HL-60 (cell line): ENCODE data around the gene COL18A1.

ENCODE experiments used
- CTCF ChIP-seq: IDR thresholded peaks from one replicate; pipeline ENCODE4 v1.5.1; 2011; ENCODE audit warnings: low read length, control low read depth, inconsistent platforms; ENCODE audit not compliant: insufficient read depth
- GABPA ChIP-seq: IDR thresholded peaks from 2 replicates; pipeline ENCODE4 v1.6.1; 2012; ENCODE audit warnings: low read depth
- POLR2AphosphoS5 ChIP-seq: IDR thresholded peaks from 2 replicates; pipeline ENCODE4 v1.6.1; 2012; ENCODE audit warnings: low read depth
- SPI1 ChIP-seq: IDR thresholded peaks from 2 replicates; pipeline ENCODE4 v1.6.1; 2012; ENCODE audit warnings: low read depth, mild to moderate bottlenecking, borderline replicate concordance
- TF ChIP-seq, protein P1 (sequence below): IDR thresholded peaks from 2 replicates; pipeline ENCODE4 v1.6.1; 2012; ENCODE audit warnings: low read depth; ENCODE audit not compliant: insufficient replicate concordance

DNA sequence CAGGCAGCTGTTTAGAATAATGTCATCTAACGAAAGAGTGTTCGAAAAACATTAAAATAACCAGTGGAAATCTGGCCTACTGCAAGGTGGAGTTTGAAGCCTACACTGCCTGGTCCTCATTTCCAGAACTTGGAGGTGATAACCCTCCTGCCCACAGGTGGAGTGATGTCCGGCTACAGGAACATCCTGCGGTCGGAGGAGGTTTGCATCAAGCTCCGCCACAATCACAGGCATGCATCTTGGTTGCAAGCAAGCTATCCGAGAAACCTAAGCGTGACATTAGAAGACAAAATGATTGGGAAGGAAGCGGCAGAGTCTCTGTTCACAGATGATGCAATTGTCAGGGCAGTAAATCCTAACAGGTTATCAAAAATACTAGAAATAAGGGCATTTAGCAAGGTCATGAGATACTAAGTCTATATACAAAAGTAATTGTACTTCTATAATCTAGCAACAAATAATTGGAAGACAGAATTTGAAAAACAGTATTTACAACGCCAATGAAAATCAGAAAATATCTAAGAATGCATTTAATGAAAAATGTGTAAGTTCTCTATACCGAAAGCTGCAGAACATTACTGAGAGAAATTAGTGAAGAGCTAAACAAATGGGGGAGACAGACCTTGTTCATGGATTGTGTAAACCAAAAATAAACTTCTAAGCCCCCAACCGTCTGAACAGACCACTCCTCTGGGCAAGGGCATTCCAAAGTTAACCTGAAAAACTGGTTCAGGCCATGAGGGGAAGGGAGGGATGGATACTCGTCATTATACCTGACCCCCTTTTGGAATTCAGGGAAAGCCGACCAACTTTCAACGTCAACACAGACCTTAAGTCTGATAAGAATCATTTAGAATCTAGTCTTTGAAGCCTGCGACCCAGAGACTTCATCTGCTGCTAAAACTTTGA, 141.9 kb downstream of the COL18A1 start:
- no peak for TF ChIP-seq CTCF
- TF ChIP-seq GABPA, result no peak
- no peak for TF ChIP-seq POLR2AphosphoS5
- TF ChIP-seq, protein P1, sequence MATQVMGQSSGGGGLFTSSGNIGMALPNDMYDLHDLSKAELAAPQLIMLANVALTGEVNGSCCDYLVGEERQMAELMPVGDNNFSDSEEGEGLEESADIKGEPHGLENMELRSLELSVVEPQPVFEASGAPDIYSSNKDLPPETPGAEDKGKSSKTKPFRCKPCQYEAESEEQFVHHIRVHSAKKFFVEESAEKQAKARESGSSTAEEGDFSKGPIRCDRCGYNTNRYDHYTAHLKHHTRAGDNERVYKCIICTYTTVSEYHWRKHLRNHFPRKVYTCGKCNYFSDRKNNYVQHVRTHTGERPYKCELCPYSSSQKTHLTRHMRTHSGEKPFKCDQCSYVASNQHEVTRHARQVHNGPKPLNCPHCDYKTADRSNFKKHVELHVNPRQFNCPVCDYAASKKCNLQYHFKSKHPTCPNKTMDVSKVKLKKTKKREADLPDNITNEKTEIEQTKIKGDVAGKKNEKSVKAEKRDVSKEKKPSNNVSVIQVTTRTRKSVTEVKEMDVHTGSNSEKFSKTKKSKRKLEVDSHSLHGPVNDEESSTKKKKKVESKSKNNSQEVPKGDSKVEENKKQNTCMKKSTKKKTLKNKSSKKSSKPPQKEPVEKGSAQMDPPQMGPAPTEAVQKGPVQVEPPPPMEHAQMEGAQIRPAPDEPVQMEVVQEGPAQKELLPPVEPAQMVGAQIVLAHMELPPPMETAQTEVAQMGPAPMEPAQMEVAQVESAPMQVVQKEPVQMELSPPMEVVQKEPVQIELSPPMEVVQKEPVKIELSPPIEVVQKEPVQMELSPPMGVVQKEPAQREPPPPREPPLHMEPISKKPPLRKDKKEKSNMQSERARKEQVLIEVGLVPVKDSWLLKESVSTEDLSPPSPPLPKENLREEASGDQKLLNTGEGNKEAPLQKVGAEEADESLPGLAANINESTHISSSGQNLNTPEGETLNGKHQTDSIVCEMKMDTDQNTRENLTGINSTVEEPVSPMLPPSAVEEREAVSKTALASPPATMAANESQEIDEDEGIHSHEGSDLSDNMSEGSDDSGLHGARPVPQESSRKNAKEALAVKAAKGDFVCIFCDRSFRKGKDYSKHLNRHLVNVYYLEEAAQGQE, result no peak
- no peak for TF ChIP-seq SPI1
